Thymus (tissue), 11 donors: Measurements from ENCODE around the gene MYH7. TPM values are rescaled to one million over a fixed set of nuclear protein-coding genes. Genes with fewer than 3 reads are reported as not detected.
"Not testable (repeated sequence)": the region's sequence is repeated elsewhere in the genome, so short reads cannot be mapped to it uniquely, and the experiment has no call there.

Experiments
- DNase-seq, 9 donors: peaks; one replicate each; pipeline ENCODE4 v3.0.0-alpha.2; 2013; ENCODE audit warnings: low spot score in 9 of 9, low read depth in 6 of 9, missing footprints in 1 of 9
- H3K27ac ChIP-seq, 2 donors: one replicate each; pipeline ENCODE4 v1.5.1; 2013; ENCODE audit warnings: control low read depth in 1 of 2, low read depth in 1 of 2, low read length in 1 of 2, mild to moderate bottlenecking in 1 of 2, moderate library complexity in 1 of 2
- H3K27me3 ChIP-seq, 2 donors: one replicate each; pipeline ENCODE4 v1.5.1; 2013; ENCODE audit warnings: low read length in 1 of 2; ENCODE audit not compliant: control insufficient read depth in 2 of 2, insufficient read depth in 1 of 2
- H3K36me3 ChIP-seq, 2 donors: one replicate each; pipeline ENCODE4 v1.5.1; 2013; ENCODE audit warnings: low read length in 1 of 2, mild to moderate bottlenecking in 1 of 2, moderate library complexity in 1 of 2; ENCODE audit not compliant: control insufficient read depth in 2 of 2, insufficient read depth in 2 of 2
- H3K4me1 ChIP-seq, 2 donors: one replicate each; pipeline ENCODE4 v1.5.1; 2013; ENCODE audit warnings: low read length in 2 of 2; ENCODE audit not compliant: control insufficient read depth in 2 of 2, insufficient read depth in 2 of 2
- H3K4me3 ChIP-seq, 2 donors: one replicate each; pipeline ENCODE4 v1.5.1; 2013; ENCODE audit warnings: low read length in 2 of 2, control low read depth in 1 of 2, mild to moderate bottlenecking in 1 of 2
- H3K9me3 ChIP-seq, 2 donors: one replicate each; pipeline ENCODE4 v1.5.1; 2013; ENCODE audit warnings: low read length in 1 of 2, mild to moderate bottlenecking in 1 of 2; ENCODE audit not compliant: control insufficient read depth in 2 of 2, insufficient read depth in 1 of 2
- WGBS: extraction: QIAGEN DNeasy Blood & Tissue Kit; methylation state at CpG from one replicate; pipeline ENCODE4 v1.1.7; 2013; 5-methylcytosine and 5-hydroxymethylcytosine counted together
- polyA plus RNA-seq: library from polyadenylated mRNA; stranded (reverse); fragments of 200-250 nt; gene quantifications from one replicate; pipeline ENCODE4 v1.2.3, GENCODE V29; 2013
- total RNA-seq: library from RNA; stranded (reverse); fragments of 120-200 nt; gene quantifications from one replicate; pipeline ENCODE4 v1.2.4, GENCODE V29; 2013
- donor health status: healthy.

Gene MYH7
- total and polyA plus RNA-seq, 2 donors = 0.09 to 0.46 TPM

GRCh38 chr14:23433457-23433856 is 2.0 kb downstream of the MYH7 start:
- H3K9me3 ChIP-seq = no peaks in the 10 kb centered on the region
- no peak overlapping the region for H3K27ac ChIP-seq
- no peak overlapping the region for H3K4me3 ChIP-seq
- 89% methylated on average over 10 of the region's 10 CpGs for WGBS
- H3K36me3 ChIP-seq = no peaks in the 10 kb centered on the region
- H3K27me3 ChIP-seq = no peaks in the 10 kb centered on the region
- peaks cover 0 to 6% of the 10 kb centered on the region in 2 donors for H3K4me1 ChIP-seq
- no peak for DNase-seq

- Histone ChIP-seq H3K27me3 (no peaks in the 10 kb centered on the region), H3K4me3 (no peak overlapping the region), H3K9me3 (no peaks in the 10 kb centered on the region), H3K27ac (no peak overlapping the region), H3K4me1 (peaks cover 0 to 3% of the 10 kb centered on the region in 2 donors), H3K36me3 (no peaks in the 10 kb centered on the region)
- 93% methylated on average over 10 of the region's 10 CpGs for WGBS
- DNase-seq = no peak
Observed at GRCh38 chr14:23432946-23433345, 2.5 kb downstream of the MYH7 start.

GRCh38 chr14:23432102-23432925 is 3.1 kb downstream of the MYH7 start:
- 91% methylated on average over 17 of the region's 17 CpGs for WGBS
- H3K36me3 ChIP-seq = no peaks in the 10 kb centered on the region
- no peaks in the 10 kb centered on the region for H3K9me3 ChIP-seq
- no peak overlapping the region for H3K27ac ChIP-seq
- no peak overlapping the region for H3K4me3 ChIP-seq
- peaks cover 0 to 2% of the 10 kb centered on the region in 2 donors for H3K4me1 ChIP-seq
- H3K27me3 ChIP-seq = no peaks in the 10 kb centered on the region
- DNase-seq = no peak

- Histone ChIP-seq H3K9me3 (no peaks in the 10 kb centered on the region), H3K4me1 (no peaks in the 10 kb centered on the region), H3K27me3 (no peaks in the 10 kb centered on the region), H3K27ac (no peak overlapping the region), H3K4me3 (no peak overlapping the region), H3K36me3 (no peaks in the 10 kb centered on the region)
- DNase-seq = no peak
- 97% methylated on average over 10 of the region's 10 CpGs for WGBS
Observed at GRCh38 chr14:23431486-23431885, 4.0 kb downstream of the MYH7 start.

GRCh38 chr14:23430723-23431085 is 4.8 kb downstream of the MYH7 start:
- Histone ChIP-seq H3K9me3 (no peaks in the 10 kb centered on the region), H3K4me3 (no peak overlapping the region), H3K27me3 (no peaks in the 10 kb centered on the region), H3K4me1 (no peaks in the 10 kb centered on the region), H3K27ac (no peak overlapping the region), H3K36me3 (no peaks in the 10 kb centered on the region)
- 65% methylated on average over 2 of the region's 2 CpGs for WGBS
- no peak for DNase-seq

- H3K4me1 ChIP-seq = no peaks in the 10 kb centered on the region
- no peaks in the 10 kb centered on the region for H3K27me3 ChIP-seq
- no peak overlapping the region for H3K27ac ChIP-seq
- no peaks in the 10 kb centered on the region for H3K9me3 ChIP-seq
- WGBS = 87% methylated on average over 10 of the region's 10 CpGs
- DNase-seq = no peak
- no peak overlapping the region for H3K4me3 ChIP-seq
- H3K36me3 ChIP-seq = no peaks in the 10 kb centered on the region
Observed at GRCh38 chr14:23430016-23430722, 5.3 kb downstream of the MYH7 start.

- Histone ChIP-seq H3K4me1 (no peaks in the 10 kb centered on the region), H3K27ac (no peak overlapping the region)
- WGBS = 95% methylated on average over 13 of the region's 13 CpGs
Observed at GRCh38 chr14:23428686-23429495, 6.6 kb downstream of the MYH7 start.

GRCh38 chr14:23425798-23426197 is 9.7 kb downstream of the MYH7 start:
- H3K27ac ChIP-seq, H3K4me3 ChIP-seq, H3K9me3 ChIP-seq, H3K4me1 ChIP-seq, H3K36me3 ChIP-seq, H3K27me3 ChIP-seq, DNase-seq: not testable (repeated sequence)
- WGBS = 96% methylated on average over 6 of the region's 6 CpGs

More at GRCh38 chr14:23428686-23429495, 6.6 kb downstream of the MYH7 start:
- no peak overlapping the region for H3K4me3 ChIP-seq
- no peaks in the 10 kb centered on the region for H3K36me3 ChIP-seq
- no peaks in the 10 kb centered on the region for H3K9me3 ChIP-seq
- no peaks in the 10 kb centered on the region for H3K27me3 ChIP-seq
- no peak for DNase-seq

GRCh38 chr14:23425169-23425568 is 10.3 kb downstream of the MYH7 start:
- Histone ChIP-seq H3K27ac (no peak overlapping the region), H3K9me3 (no peaks in the 10 kb centered on the region), H3K27me3 (no peaks in the 10 kb centered on the region), H3K36me3 (no peaks in the 10 kb centered on the region), H3K4me3 (no peak overlapping the region), H3K4me1 (no peaks in the 10 kb centered on the region)
- no peak for DNase-seq
- 92% methylated on average over 10 of the region's 10 CpGs for WGBS
